Ovary (tissue), 9 donors: ENCODE measurements around the gene ATF7IP2. TPM values are rescaled to one million over a fixed set of nuclear protein-coding genes. Genes with fewer than 3 reads are reported as not detected.

Experiments
- DNase-seq, 5 donors: peaks; one replicate each; pipeline ENCODE4 v3.0.0-alpha.2; 2019 to 2020
- H3K27ac ChIP-seq, 2 donors: fragments of 200-600 bp; one replicate each; pipeline versions ENCODE4 v1.5.1 to v1.8.0; 2019 to 2022
- H3K27me3 ChIP-seq: fragments of 200-600 bp; one replicate; pipeline ENCODE4 v1.8.0; 2022
- H3K36me3 ChIP-seq: fragments of 200-600 bp; sonication (generic); one replicate; pipeline ENCODE4 v1.5.1; 2019
- H3K4me1 ChIP-seq: one replicate; pipeline ENCODE4 v1.8.1; 2013; ENCODE audit warnings: mild to moderate bottlenecking, moderate library complexity; ENCODE audit not compliant: insufficient read depth
- H3K4me3 ChIP-seq: fragments of 200-600 bp; sonication (generic); one replicate; pipeline ENCODE4 v1.5.1; 2017
- H3K9me3 ChIP-seq, 2 donors: fragments of 200-600 bp in 1 of 2; sonication (generic) in 1 of 2; one replicate each; pipeline versions ENCODE4 v1.5.1 to v1.8.1; 2013 to 2019; ENCODE audit warnings: mild to moderate bottlenecking in 1 of 2, moderate library complexity in 1 of 2
- CTCF ChIP-seq, 3 donors: fragments of 450-650 bp in 2 of 3; fragments of 200-600 bp in 1 of 3; IDR thresholded peaks; one replicate each; pipeline versions ENCODE4 v1.5.1 to v1.8.0; 2016 to 2022; ENCODE audit warnings: antibody characterized with exemption in 3 of 3, mild to moderate bottlenecking in 1 of 3
- EP300 ChIP-seq: sonication (generic); formaldehyde crosslinking; IDR thresholded peaks from one replicate; pipeline ENCODE4 v1.6.1; 2017; ENCODE audit warnings: antibody characterized with exemption
- POLR2A ChIP-seq: fragments of 450-650 bp; IDR thresholded peaks from one replicate; pipeline ENCODE4 v1.6.1; 2017; ENCODE audit warnings: antibody characterized with exemption, mild to moderate bottlenecking, moderate library complexity
- WGBS, 3 donors: extraction: QIAGEN DNeasy Blood & Tissue Kit in 1 of 3; methylation state at CpG; one replicate each; pipeline versions ENCODE4 v1.1.5 to v1.1.7; 2013 to 2017; 5-methylcytosine and 5-hydroxymethylcytosine counted together
- intact Hi-C, 4 donors: fragments of 100-400 bp; cut with DNase I; formaldehyde crosslinking; loops; one replicate each; pipeline versions ENCODE4 v1.11.0 to v1.15.1; 2022 to 2023
- polyA plus RNA-seq, 2 donors: library from polyadenylated mRNA; stranded (reverse); fragments of 200-250 nt in 1 of 2; fragments of 350-450 nt in 1 of 2; fragmentation: Illumina TruSeq in 1 of 2; extraction: RNeasy Lipid Tissue Mini Kit (QIAGEN cat#74804) in 1 of 2; gene quantifications; one replicate each; pipeline ENCODE4 v1.2.3, GENCODE V29; 2013 to 2014
- total RNA-seq, 7 donors: library from RNA; depleted of rRNA in 2 of 7; stranded (reverse); fragments of >200 nt in 2 of 7; fragmentation: NEBNext Ultra II Directional in 3 of 7; extraction: Animal tissue kit (Norgen Biotek cat#: 25700) in 3 of 7; gene quantifications; one replicate each; pipeline versions ENCODE4 v1.1.0 to v1.2.4, GENCODE V29; 2016 to 2023
- donor health status: DM: no; HTN: no; CAD: no; lungs with moderate emphysema.
- donor health status: DM: no; HTN: no; CAD: no.
- donor health status: Bipolar disorder and iron deficiency.
- donor health status: DM: yes; HTN: yes; CAD: no.
- donor health status: DM: no; HTN: no; CAD: no.
- donor health status: DM: yes; HTN: yes; CAD: no.

The ATF7IP2 gene
- total and polyA plus RNA-seq, 9 donors, result 3.5 to 20.8 (median 8.8) TPM

GRCh38 chr16:10495031-10495345 lies 109.1 kb downstream of the ATF7IP2 start:
- Histone ChIP-seq H3K4me1 (no peaks in the 10 kb centered on the region), H3K27ac (no peak overlapping the region), H3K36me3 (no peaks in the 10 kb centered on the region), H3K9me3 (peaks cover 0 to 3% of the 10 kb centered on the region in 2 donors), H3K27me3 (no peaks in the 10 kb centered on the region), H3K4me3 (no peak overlapping the region)
- 95 to 97% (median 96%) methylated on average over 6 of the region's 6 CpGs for WGBS, 3 donors
- intact Hi-C loops, result no loop called here
- DNase-seq, result no peak
- TF ChIP-seq POLR2A (no peak), CTCF (IDR thresholded peaks at IDR 0.05) (no peak), EP300 (no peak)

GRCh38 chr16:10497132-10498101 lies 111.6 kb downstream of the ATF7IP2 start:
- intact Hi-C loops, result no loop called here
- Histone ChIP-seq H3K4me3 (no peak overlapping the region), H3K27me3 (no peaks in the 10 kb centered on the region), H3K36me3 (no peaks in the 10 kb centered on the region), H3K9me3 (peaks cover 0 to 3% of the 10 kb centered on the region in 2 donors), H3K4me1 (no peaks in the 10 kb centered on the region), H3K27ac (no peak overlapping the region)
- no peak for TF ChIP-seq POLR2A
- TF ChIP-seq CTCF (IDR thresholded peaks at IDR 0.05), result no peak
- TF ChIP-seq EP300, result no peak
- WGBS, 3 donors, result 82 to 88% (median 84%) methylated on average over 13 of the region's 13 CpGs
- no peak for DNase-seq

- Histone ChIP-seq H3K27ac (no peak overlapping the region), H3K4me3 (no peak overlapping the region), H3K27me3 (no peaks in the 10 kb centered on the region), H3K9me3 (no peaks in the 10 kb centered on the region), H3K4me1 (no peaks in the 10 kb centered on the region), H3K36me3 (no peaks in the 10 kb centered on the region)
- TF ChIP-seq CTCF (IDR thresholded peaks at IDR 0.05) (no peak), EP300 (no peak), POLR2A (no peak)
- intact Hi-C loops, result loop anchor here (10.0 kb wide), 2 partner anchors 186 to 246 kb away; no protein-coding TSS in a partner anchor
- 93 to 97% (median 95%) methylated on average over 3 of the region's 3 CpGs for WGBS, 3 donors
- DNase-seq, result no peak
Measured at GRCh38 chr16:10500582-10500981, 114.7 kb downstream of the ATF7IP2 start.

- TF ChIP-seq POLR2A, result no peak
- no peak for TF ChIP-seq CTCF (IDR thresholded peaks at IDR 0.05)
- TF ChIP-seq EP300, result no peak
- no peaks in the 10 kb centered on the region for H3K36me3 ChIP-seq
- 68 to 94% (median 77%) methylated on average over 2 of the region's 2 CpGs for WGBS, 3 donors
- H3K4me1 ChIP-seq, result no peaks in the 10 kb centered on the region
- no peak overlapping the region for H3K4me3 ChIP-seq
- intact Hi-C loops, result loop anchor here (10.0 kb wide), 2 partner anchors 186 to 246 kb away; no protein-coding TSS in a partner anchor
- no peaks in the 10 kb centered on the region for H3K9me3 ChIP-seq
- no peaks in the 10 kb centered on the region for H3K27me3 ChIP-seq
- DNase-seq, result no peak
- H3K27ac ChIP-seq, result no peak overlapping the region
Measured at GRCh38 chr16:10501016-10501607, 115.3 kb downstream of the ATF7IP2 start.
